Pancreas (tissue), 10 donors: Measurements from ENCODE around the gene TAF1D. TPM values are rescaled to one million over a fixed set of nuclear protein-coding genes. Genes with fewer than 3 reads are reported as not detected.
A peak's percentile ranks its signal among the peaks of the same experiment; 100 is the strongest.

Experiments used
- ATAC-seq, 4 donors: fragments of 200-7000 bp; cut with Tn5 transposase; one replicate each; pipeline versions ENCODE4 v1.8.0 to v1.9.1; 2020; ENCODE audit warnings: mild to moderate bottlenecking in 4 of 4, moderate library complexity in 4 of 4
- DNase-seq, 6 donors: peaks; one replicate each; pipeline ENCODE4 v3.0.0-alpha.2; 2020
- FAIRE-seq: peaks from 2 replicates; lab custom pipeline; 2012; peaks lifted over from hg19 to GRCh38; lab: Jason Lieb, UNC
- H3K27ac ChIP-seq, 4 donors: fragments of 200-600 bp; sonication (generic); 1 replicate in 3 of 4; 2 replicates in 1 of 4; pipeline versions ENCODE4 v1.5.0 to v1.8.0; 2020
- H3K27me3 ChIP-seq, 4 donors: fragments of 200-600 bp; one replicate each; pipeline ENCODE4 v1.8.0; 2021
- H3K36me3 ChIP-seq, 3 donors: fragments of 200-600 bp; sonication (generic) in 1 of 3; one replicate each; pipeline versions ENCODE4 v1.5.0 to v1.8.0; 2020 to 2021
- H3K4me1 ChIP-seq, 3 donors: fragments of 200-600 bp; one replicate each; pipeline ENCODE4 v1.8.0; 2021
- H3K4me3 ChIP-seq, 4 donors: fragments of 200-600 bp; sonication (generic) in 2 of 4; one replicate each; pipeline versions ENCODE4 v1.5.0 to v1.8.0; 2020 to 2021
- H3K9me3 ChIP-seq, 4 donors: fragments of 200-600 bp; one replicate each; pipeline ENCODE4 v1.8.0; 2021
- CTCF ChIP-seq, 4 donors: fragments of 200-600 bp; sonication (generic) in 3 of 4; IDR thresholded peaks; one replicate each; pipeline versions ENCODE4 v1.5.0 to v1.8.0; 2021; ENCODE audit warnings: antibody characterized with exemption in 4 of 4
- WGBS, 2 donors: extraction: QIAGEN DNeasy Blood & Tissue Kit; methylation state at CpG; one replicate each; pipeline ENCODE4 v1.1.7; 2013; 5-methylcytosine and 5-hydroxymethylcytosine counted together
- intact Hi-C, 3 donors: fragments of 100-400 bp; cut with DNase I; formaldehyde crosslinking; loops; one replicate each; pipeline versions ENCODE4 v1.11.1 to v1.14.2; 2022
- polyA plus RNA-seq, 2 donors: library from polyadenylated mRNA; stranded (reverse); fragments of 200-250 nt; gene quantifications; one replicate each; pipeline ENCODE4 v1.2.3, GENCODE V29; 2013
- total RNA-seq, 6 donors: library from RNA; stranded (reverse); fragmentation: NEBNext Ultra II Directional in 4 of 6; extraction: Animal tissue kit (Norgen Biotek cat#: 25700) in 4 of 6; gene quantifications; one replicate each; pipeline versions ENCODE4 v1.2.1 to v1.2.4, GENCODE V29; 2021 to 2023
- donor health status: healthy with polysubstance abuse.
- donor health status: DM: no; HTN: no; CAD: no; lungs with moderate emphysema.
- donor health status: DM: no; HTN: no; CAD: no.
- donor health status: control.
- donor health status: control.
- donor health status: Bipolar disorder and iron deficiency.
- donor health status: DM: yes; HTN: yes; CAD: no.
- donor health status: DM: no; HTN: no; CAD: no.
- donor health status: DM: no; HTN: no; CAD: no.
- donor health status: DM: yes; HTN: yes; CAD: no.

TAF1D gene
- total and polyA plus RNA-seq, 8 donors: 58.4 to 248 (median 108) TPM

- Histone ChIP-seq H3K4me1 (peaks cover 22 to 50% (median 42%) of the 10 kb centered on the region in 3 donors), H3K4me3 (peak overlapping the region in 2 of 4 donors; percentile 69 to 81), H3K9me3 (no peaks in the 10 kb centered on the region), H3K27ac (peak overlapping the region in 1 of 4 donors; percentile 3), H3K36me3 (peaks cover 5 to 43% (median 33%) of the 10 kb centered on the region in 3 donors), H3K27me3 (no peaks in the 10 kb centered on the region)
- TF ChIP-seq CTCF (IDR thresholded peaks at IDR 0.05): no peak
- no peak for ATAC-seq
- WGBS, 2 donors: 33 to 50% methylated on average over 6 of the region's 6 CpGs
- FAIRE-seq: no peak
- no peak for DNase-seq
- intact Hi-C loops: no loop called here
Observed at GRCh38 chr11:93738647-93739081, 2.6 kb downstream of the TAF1D start.

GRCh38 chr11:93737904-93738612, 3.2 kb downstream of the TAF1D start:
- WGBS, 2 donors: 55 to 64% methylated on average over 6 of the region's 6 CpGs
- no peaks in the 10 kb centered on the region for H3K9me3 ChIP-seq
- peak overlapping the region in 2 of 4 donors; percentile 69 to 81 for H3K4me3 ChIP-seq
- peaks cover 5 to 49% (median 37%) of the 10 kb centered on the region in 3 donors for H3K36me3 ChIP-seq
- H3K4me1 ChIP-seq: peaks cover 22 to 48% (median 39%) of the 10 kb centered on the region in 3 donors
- DNase-seq (no peak), FAIRE-seq (no peak), ATAC-seq (no peak)
- TF ChIP-seq CTCF (IDR thresholded peaks at IDR 0.05): no peak
- H3K27me3 ChIP-seq: no peaks in the 10 kb centered on the region
- peak overlapping the region in 1 of 4 donors; percentile 3 for H3K27ac ChIP-seq
- intact Hi-C loops: no loop called here

GRCh38 chr11:93736129-93736528, 5.2 kb downstream of the TAF1D start:
- H3K36me3 ChIP-seq: peaks cover 5 to 69% (median 50%) of the 10 kb centered on the region in 3 donors
- H3K9me3 ChIP-seq: no peaks in the 10 kb centered on the region
- ATAC-seq (no peak), DNase-seq (no peak), FAIRE-seq (no peak)
- no peak overlapping the region for H3K27ac ChIP-seq
- no peak overlapping the region for H3K4me3 ChIP-seq
- peaks cover 24 to 48% (median 39%) of the 10 kb centered on the region in 3 donors for H3K4me1 ChIP-seq
- intact Hi-C loops: no loop called here
- no peak for TF ChIP-seq CTCF (IDR thresholded peaks at IDR 0.05)
- H3K27me3 ChIP-seq: no peaks in the 10 kb centered on the region

GRCh38 chr11:93735627-93736026, 5.7 kb downstream of the TAF1D start:
- H3K27me3 ChIP-seq: no peaks in the 10 kb centered on the region
- intact Hi-C loops: no loop called here
- WGBS, 2 donors: 90 to 92% methylated on average over 1 of the region's 1 CpG
- TF ChIP-seq CTCF (IDR thresholded peaks at IDR 0.05): no peak
- peaks cover 24 to 48% (median 39%) of the 10 kb centered on the region in 3 donors for H3K4me1 ChIP-seq
- FAIRE-seq: no peak
- H3K4me3 ChIP-seq: no peak overlapping the region
- no peaks in the 10 kb centered on the region for H3K9me3 ChIP-seq
- peaks cover 5 to 74% (median 52%) of the 10 kb centered on the region in 3 donors for H3K36me3 ChIP-seq
- H3K27ac ChIP-seq: no peak overlapping the region
- no peak for DNase-seq
- no peak for ATAC-seq
